Common myeloid progenitor, CD34-positive (primary cell): ENCODE data around the gene FLCN. TPM values are rescaled to one million over a fixed set of nuclear protein-coding genes. Genes with fewer than 3 reads are reported as not detected.
"Not testable (repeated sequence)": the region's sequence is repeated elsewhere in the genome, so short reads cannot be mapped to it uniquely, and the experiment has no call there.

ENCODE experiments used
- CTCF ChIA-PET: fragments of 350-600 bp; sonication (Branson Sonifier 250); formaldehyde crosslinking; loops from one replicate; lab custom pipeline; 2021; ENCODE audit warnings: antibody characterized with exemption; lab: Charles Lee
- POLR2A ChIA-PET: fragments of 350-600 bp; sonication (Branson Sonifier 250); formaldehyde crosslinking; loops from one replicate; lab custom pipeline; 2021; ENCODE audit warnings: antibody characterized with exemption; lab: Charles Lee
- DNase-seq, 3 donors: peaks; one replicate each; pipeline versions ENCODE4 v3.0.0 to v3.0.0-alpha.2; 2013
- H3K27ac ChIP-seq, 2 experiments: 1 replicate in 1 of 2; 2 replicates in 1 of 2; pipeline ENCODE4 v1.7.0; 2013; ENCODE audit warnings: inconsistent platforms in 2 of 2, low read length in 2 of 2, mild to moderate bottlenecking in 2 of 2, low read depth in 1 of 2, moderate library complexity in 1 of 2; ENCODE audit not compliant: severe bottlenecking in 2 of 2, insufficient read depth in 1 of 2, poor library complexity in 1 of 2
- H3K27me3 ChIP-seq, 5 experiments: replicated peaks in 2 of 5; 1 replicate in 3 of 5; 2 replicates in 2 of 5; pipeline versions ENCODE4 v1.6.1 to v1.7.0; 2013; ENCODE audit warnings: low read length in 4 of 5, mild to moderate bottlenecking in 2 of 5, moderate library complexity in 2 of 5, inconsistent platforms in 1 of 5; ENCODE audit not compliant: insufficient read depth in 5 of 5, control insufficient read depth in 4 of 5
- H3K36me3 ChIP-seq, 4 experiments: 1 replicate in 2 of 4; 2 replicates in 2 of 4; pipeline versions ENCODE4 v1.6.1 to v1.7.0; 2013; ENCODE audit warnings: low read length in 3 of 4, control low read depth in 1 of 4, mild to moderate bottlenecking in 1 of 4; ENCODE audit not compliant: control insufficient read depth in 4 of 4, insufficient read depth in 4 of 4
- H3K4me1 ChIP-seq, 4 experiments: 1 replicate in 3 of 4; 2 replicates in 1 of 4; pipeline versions ENCODE4 v1.6.1 to v1.7.1; 2013; ENCODE audit warnings: low read length in 3 of 4, mild to moderate bottlenecking in 3 of 4, control low read depth in 1 of 4, inconsistent platforms in 1 of 4, moderate library complexity in 1 of 4; ENCODE audit not compliant: control insufficient read depth in 4 of 4, insufficient read depth in 4 of 4; ENCODE audit errors: control extremely low read depth in 1 of 4
- H3K4me3 ChIP-seq, 7 experiments: 1 replicate in 4 of 7; 2 replicates in 3 of 7; pipeline versions ENCODE4 v1.5.1 to v1.7.0; 2013; ENCODE audit warnings: mild to moderate bottlenecking in 7 of 7, low read length in 6 of 7, moderate library complexity in 6 of 7, inconsistent platforms in 2 of 7, low read depth in 2 of 7, control low read depth in 1 of 7; ENCODE audit not compliant: insufficient read depth in 4 of 7, control insufficient read depth in 1 of 7; ENCODE audit errors: extremely low read depth in 1 of 7
- H3K9me3 ChIP-seq, 5 experiments: 1 replicate in 4 of 5; 2 replicates in 1 of 5; pipeline versions ENCODE4 v1.6.1 to v1.7.1; 2013; ENCODE audit warnings: low read length in 4 of 5, mild to moderate bottlenecking in 2 of 5, inconsistent platforms in 1 of 5, low read depth in 1 of 5, moderate library complexity in 1 of 5; ENCODE audit not compliant: control insufficient read depth in 4 of 5, insufficient read depth in 2 of 5; ENCODE audit errors: control extremely low read depth in 1 of 5
- WGBS: methylation state at CpG from one replicate; pipeline ENCODE4 v1.1.5; 2013; ENCODE audit not compliant: insufficient coverage; 5-methylcytosine and 5-hydroxymethylcytosine counted together
- polyA plus RNA-seq: library from polyadenylated mRNA; unstranded; fragments of 120-200 nt; gene quantifications from one replicate; pipeline ENCODE4 v1.2.1, GENCODE V29; 2013

The FLCN gene, protein sequence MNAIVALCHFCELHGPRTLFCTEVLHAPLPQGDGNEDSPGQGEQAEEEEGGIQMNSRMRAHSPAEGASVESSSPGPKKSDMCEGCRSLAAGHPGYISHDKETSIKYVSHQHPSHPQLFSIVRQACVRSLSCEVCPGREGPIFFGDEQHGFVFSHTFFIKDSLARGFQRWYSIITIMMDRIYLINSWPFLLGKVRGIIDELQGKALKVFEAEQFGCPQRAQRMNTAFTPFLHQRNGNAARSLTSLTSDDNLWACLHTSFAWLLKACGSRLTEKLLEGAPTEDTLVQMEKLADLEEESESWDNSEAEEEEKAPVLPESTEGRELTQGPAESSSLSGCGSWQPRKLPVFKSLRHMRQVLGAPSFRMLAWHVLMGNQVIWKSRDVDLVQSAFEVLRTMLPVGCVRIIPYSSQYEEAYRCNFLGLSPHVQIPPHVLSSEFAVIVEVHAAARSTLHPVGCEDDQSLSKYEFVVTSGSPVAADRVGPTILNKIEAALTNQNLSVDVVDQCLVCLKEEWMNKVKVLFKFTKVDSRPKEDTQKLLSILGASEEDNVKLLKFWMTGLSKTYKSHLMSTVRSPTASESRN
- polyA plus RNA-seq, result 12.9 TPM

DNA sequence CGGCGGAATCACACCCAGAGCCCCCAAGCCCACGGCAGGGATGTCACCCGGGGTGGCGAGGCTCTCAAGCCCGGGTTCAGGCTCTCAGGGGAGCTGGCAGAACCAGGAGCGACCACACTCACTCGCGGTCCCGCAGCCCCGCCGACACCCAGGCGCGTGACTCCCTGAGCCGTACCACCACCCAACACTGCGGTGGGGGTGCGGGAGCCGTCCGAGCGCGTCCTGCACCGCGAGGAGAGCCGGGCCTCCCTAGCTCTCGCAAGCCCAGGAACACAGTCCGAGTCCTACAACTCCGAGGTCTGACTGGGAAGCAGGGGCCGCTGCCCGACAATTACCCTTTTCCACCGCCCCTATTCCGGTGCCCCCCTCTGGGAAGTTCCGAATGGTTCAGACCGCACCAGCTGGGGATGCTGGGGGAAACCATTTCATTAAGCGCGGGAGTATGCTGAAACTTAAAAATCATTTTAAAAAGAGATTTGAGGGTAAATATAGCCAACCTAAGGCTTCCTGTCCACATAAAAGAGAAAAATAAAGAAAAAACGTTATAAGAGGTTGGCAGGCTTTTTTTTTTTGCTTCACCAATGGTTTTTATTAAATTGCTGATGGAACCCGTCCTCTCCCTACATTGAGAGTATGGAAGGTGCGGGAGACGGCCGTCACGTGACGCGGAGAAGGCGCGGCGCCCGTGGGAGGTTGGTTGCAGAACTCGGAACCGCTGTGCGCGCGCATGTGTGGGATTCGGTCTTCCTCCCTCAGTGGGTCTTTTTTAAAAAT lies at the start of gene FLCN:
Gene FLCN (minus strand): TSS at position 143 of the 774 bp plus-strand sequence. CDS start 9,031 bp downstream, outside the sequence.
- peaks cover 3 to 8% (median 4%) of the 10 kb centered on the region in 4 experiments for H3K36me3 ChIP-seq
- CTCF ChIA-PET, result interaction anchor here (0.6 to 2.2 kb wide), 2 partner anchors 33 to 251 kb away, joined by 3 to 6 read pairs; no protein-coding TSS in a partner anchor
- WGBS, result 0% methylated on average over 32 of the region's 53 CpGs
- peak within 1 kb of the TSS; percentile 72 to 94 (median 83) for H3K4me3 ChIP-seq
- peak within 1 kb of the TSS; percentile 99 to 100 for H3K27ac ChIP-seq
- POLR2A ChIA-PET, result interaction anchor here (0.9 kb wide), 1 partner anchor 44 kb away, joined by 3 read pairs; the partner anchor contains the start of gene COPS3
- peaks cover 11 to 37% (median 25%) of the 10 kb centered on the region in 4 experiments for H3K4me1 ChIP-seq
- H3K27me3 ChIP-seq, result no peaks in the 10 kb centered on the region
- H3K9me3 ChIP-seq, result no peaks in the 10 kb centered on the region
- peak; percentile 89 to 93 (median 91) for DNase-seq

DNA sequence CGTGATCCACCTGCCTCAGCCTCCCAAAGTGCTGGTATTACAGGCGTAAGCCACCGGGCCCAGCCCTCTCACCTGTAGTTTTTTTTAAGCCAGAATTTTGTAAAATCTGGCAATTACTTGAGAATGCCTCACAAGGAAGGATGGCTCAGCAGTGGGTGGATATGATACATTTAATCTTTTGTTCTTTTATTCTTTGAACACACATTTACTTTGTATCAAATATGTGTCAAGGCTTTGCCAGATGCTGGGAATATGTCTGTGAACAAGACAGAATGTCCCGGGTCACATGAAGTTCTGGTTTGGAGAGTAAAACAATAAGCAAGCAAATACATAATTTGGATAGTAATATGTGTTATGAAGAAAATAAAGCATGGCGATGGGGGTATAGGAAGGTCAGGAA lies 49.0 kb upstream of the FLCN start:
- WGBS, result 100% methylated on average over 5 of the region's 5 CpGs
- ChIA-PET CTCF (no interaction called here), POLR2A (no interaction called here)

DNA sequence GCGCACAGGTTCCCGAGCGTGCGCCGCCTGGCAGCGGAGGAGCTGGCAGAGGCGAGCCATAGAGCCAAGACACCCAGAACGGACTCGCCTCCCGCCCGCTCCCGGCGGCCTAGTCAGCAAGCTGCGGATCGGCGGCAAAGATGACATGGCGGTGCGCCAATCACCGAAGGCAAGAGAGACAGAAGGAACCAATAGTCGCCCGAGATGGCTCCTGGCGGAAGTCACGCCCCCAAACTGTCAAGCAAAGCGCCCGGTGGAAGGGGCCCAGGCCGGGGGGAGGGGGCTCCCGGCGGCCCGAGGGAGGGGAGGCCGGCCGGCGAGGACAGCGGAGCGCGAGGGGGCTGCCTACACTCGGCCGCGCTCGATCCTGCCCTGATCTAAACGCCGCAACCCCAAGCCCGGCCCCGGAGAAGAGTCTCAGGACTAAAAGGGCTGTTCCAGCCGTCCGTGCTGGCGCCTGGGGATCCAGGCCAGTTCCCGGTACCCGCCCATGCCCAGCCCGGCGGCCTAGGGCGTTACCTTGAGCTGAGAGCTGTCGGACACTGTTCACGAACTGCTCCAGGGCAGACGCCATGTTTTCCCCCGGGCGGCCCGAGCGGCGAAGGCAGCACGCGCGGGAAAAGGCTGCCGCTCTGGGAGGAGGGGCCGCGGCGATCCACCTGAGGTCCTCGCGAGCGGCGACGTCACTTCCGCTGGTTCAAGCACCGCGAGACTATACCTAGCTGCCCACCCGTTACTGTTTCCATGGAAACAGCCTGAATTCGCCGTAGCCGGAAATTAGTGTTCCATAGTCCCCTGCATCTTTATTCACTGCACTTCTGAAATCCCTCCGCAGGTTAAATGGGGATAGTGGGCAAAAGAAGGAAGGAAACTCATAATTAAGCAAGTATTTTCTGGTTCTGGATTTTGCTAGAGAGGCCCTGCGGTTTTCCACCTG lies 43.9 kb upstream of the FLCN start, which contains the start of gene COPS3:
Gene COPS3 (minus strand): TSS at position 634 of the 937 bp plus-strand sequence. CDS start 60 bp downstream, at position 574.
- Histone ChIP-seq H3K4me3 (peak within 1 kb of the TSS; percentile 53 to 94 (median 89)), H3K27me3 (no peaks in the 10 kb centered on the region), H3K27ac (peak within 1 kb of the TSS; percentile 89 to 96), H3K9me3 (no peaks in the 10 kb centered on the region), H3K36me3 (peaks cover 0 to 7% (median 0%) of the 10 kb centered on the region in 4 experiments), H3K4me1 (peaks cover 16 to 52% (median 35%) of the 10 kb centered on the region in 4 experiments)
- ChIA-PET POLR2A (interaction anchor here (0.9 to 2.6 kb wide), 3 partner anchors 21 to 44 kb away, joined by 3 to 17 read pairs (median 12); partner anchors contain the start of gene FLCN), CTCF (interaction anchor here (0.6 to 2.4 kb wide), 9 partner anchors 10 to 171 kb away, joined by 3 to 7 read pairs (median 4); no protein-coding TSS in a partner anchor)
- 0% methylated on average over 71 of the region's 80 CpGs for WGBS
- DNase-seq, result peak; percentile 99

More for the DNA sequence above, 49.0 kb upstream of the FLCN start:
- no peaks in the 10 kb centered on the region for H3K27me3 ChIP-seq
- H3K27ac ChIP-seq, result no peak overlapping the region
- H3K9me3 ChIP-seq, result no peaks in the 10 kb centered on the region
- H3K36me3 ChIP-seq, result no peaks in the 10 kb centered on the region
- DNase-seq, result no peak
- H3K4me3 ChIP-seq, result no peak overlapping the region
- peaks cover 6 to 17% (median 8%) of the 10 kb centered on the region in 4 experiments for H3K4me1 ChIP-seq

DNA sequence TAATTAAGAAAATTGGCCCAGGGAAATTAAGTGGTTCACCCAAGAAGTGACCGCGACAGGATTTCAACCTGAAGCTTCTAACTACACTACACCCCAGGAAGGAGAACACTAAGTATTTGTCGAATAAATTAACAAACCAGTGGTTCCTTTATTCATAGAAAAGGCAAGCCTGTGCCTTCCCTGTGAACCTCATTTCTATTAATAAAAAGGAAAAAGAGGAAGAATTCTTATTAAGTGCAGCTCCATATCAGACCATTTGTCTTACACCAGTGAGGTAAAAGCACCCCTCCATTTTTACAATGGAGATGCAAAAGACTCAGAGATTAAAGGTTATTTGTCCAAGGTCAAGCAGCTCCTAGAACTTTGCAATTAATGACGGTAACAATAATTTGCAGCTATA lies 42.3 kb upstream of the FLCN start:
- Histone ChIP-seq H3K27ac (peak overlapping the region in 1 of 2 experiments; percentile 96), H3K27me3 (no peaks in the 10 kb centered on the region), H3K4me1 (peaks cover 16 to 59% (median 36%) of the 10 kb centered on the region in 4 experiments), H3K9me3 (no peaks in the 10 kb centered on the region), H3K4me3 (peak overlapping the region in 3 of 7 experiments; percentile 88 to 94 (median 94)), H3K36me3 (peaks cover 0 to 12% (median 4%) of the 10 kb centered on the region in 4 experiments)
- ChIA-PET CTCF (interaction anchor here (1.6 to 2.4 kb wide), 3 partner anchors 9 to 27 kb away, joined by 4 to 6 read pairs (median 6); no protein-coding TSS in a partner anchor), POLR2A (interaction anchor here (1.1 to 2.6 kb wide), 2 partner anchors 26 to 562 kb away, joined by 3 to 17 read pairs; no protein-coding TSS in a partner anchor)
- 88% methylated on average over 3 of the region's 4 CpGs for WGBS
- peak in 1 of 3 donors; percentile 7 for DNase-seq

DNA sequence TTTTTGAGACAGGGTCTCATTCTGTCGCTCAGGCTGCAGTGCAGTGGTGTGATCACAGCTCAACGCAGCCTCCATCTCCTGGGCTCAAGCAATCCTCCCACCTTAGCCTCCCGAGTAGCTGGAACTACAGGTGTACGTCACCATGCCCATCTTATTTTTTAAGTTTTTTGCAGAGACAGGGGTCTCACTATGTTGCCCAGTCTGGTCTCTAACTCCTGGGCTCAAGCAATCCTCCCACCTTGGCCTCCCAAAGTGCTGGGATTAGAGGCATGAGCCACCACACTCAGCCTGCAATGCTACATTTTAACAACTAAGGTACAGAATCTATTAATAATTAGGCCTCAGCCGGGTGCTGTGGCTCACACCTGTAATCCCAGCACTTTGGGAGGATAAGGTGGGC lies 40.5 kb upstream of the FLCN start:
- H3K27ac ChIP-seq, DNase-seq: not testable (repeated sequence)
- CTCF ChIA-PET, result interaction anchor here (1.0 to 1.1 kb wide), 3 partner anchors 9 to 28 kb away, joined by 3 to 4 read pairs (median 4); no protein-coding TSS in a partner anchor

More for the DNA sequence above, 40.5 kb upstream of the FLCN start:
- not testable (repeated sequence) for H3K9me3 ChIP-seq, H3K4me3 ChIP-seq, H3K27me3 ChIP-seq
- WGBS, result 95% methylated on average over 5 of the region's 5 CpGs
- H3K4me1 ChIP-seq, result peaks cover 16 to 51% (median 36%) of the 10 kb centered on the region in 4 experiments
- peaks cover 7 to 23% (median 22%) of the 10 kb centered on the region in 4 experiments for H3K36me3 ChIP-seq
- POLR2A ChIA-PET, result interaction anchor here (0.6 kb wide), 1 partner anchor 12 kb away, joined by 4 read pairs; no protein-coding TSS in a partner anchor
